ENCODE data around the gene ROCK1.

Gene ROCK1

DNA sequence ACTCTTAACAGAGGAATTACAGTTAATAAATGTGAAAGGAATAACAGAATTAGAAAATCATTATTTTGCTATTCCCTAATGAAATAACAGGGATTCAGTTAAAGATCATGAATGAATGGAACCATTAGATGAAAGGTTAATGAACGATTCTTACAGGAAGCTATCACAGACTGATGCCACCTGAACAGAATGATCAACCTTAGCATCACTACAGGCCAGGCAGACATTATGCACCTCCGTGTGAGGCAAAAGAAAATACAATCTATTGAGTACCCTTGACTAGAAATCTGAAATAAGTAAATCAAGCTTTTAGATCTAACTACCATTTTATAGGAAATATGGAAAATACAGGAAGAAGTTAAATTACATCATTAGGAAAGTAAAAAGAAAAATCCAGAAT is 10.4 kb downstream of the ROCK1 start:
- no peak for DNase-seq

DNA sequence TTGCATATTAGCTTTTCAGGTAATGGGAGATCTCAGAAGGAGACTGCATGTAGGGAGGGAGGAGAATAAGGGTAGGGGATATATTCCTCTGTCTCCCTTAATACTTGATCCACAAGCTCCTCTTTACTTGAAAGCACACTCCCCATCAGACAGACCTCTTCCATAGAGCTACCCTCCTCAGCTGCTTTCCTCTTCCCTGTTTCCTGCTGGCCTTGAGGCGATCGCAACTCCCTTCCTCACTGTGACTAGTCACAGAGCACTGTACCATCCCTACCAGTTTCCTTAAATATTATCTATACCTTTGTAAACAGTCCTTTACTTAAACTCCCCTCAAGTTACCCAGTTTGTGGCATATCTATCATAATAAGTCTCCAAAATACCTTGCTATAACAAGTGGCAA is 10.9 kb downstream of the ROCK1 start:
- no peak for DNase-seq

DNA sequence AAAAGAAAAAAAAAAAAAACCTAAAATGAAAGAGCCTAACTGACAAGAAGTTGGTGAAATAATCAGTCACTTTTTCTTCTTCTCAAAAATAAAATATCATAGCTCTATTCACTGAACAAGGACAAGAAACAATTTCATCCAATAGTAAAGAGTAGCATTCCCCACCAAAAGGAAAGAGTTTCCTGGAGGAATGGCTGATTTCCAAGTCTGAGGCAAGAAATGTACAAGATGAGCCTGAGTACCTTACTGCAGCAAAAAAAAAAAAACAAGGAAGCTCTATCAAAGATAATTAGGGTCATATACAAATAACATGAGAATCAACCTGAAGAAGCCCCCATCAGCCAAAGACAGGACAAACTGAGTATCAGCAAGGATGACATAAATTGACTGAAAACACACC is 11.5 kb downstream of the ROCK1 start:
- DNase-seq: no peak

DNA sequence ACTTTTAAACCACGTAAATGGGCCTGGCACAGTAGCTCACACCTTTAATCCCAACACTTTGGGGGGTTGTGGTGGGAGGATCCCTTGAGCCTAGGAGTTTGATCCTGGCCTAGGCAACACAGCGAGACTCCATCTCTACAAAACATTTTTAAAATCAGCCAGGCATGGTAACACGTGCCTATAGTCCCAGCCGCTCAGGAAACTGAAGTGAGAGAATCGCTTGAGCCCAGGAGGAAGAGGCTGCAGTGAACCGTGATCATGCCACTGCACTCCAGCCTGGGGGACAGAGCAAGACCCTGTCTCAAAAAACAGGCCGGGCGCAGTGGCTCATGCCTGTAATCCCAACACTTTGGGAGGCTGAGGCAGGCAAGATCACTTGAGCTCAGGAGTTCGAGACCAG is 12.2 kb downstream of the ROCK1 start:
- DNase-seq: no peak

DNA sequence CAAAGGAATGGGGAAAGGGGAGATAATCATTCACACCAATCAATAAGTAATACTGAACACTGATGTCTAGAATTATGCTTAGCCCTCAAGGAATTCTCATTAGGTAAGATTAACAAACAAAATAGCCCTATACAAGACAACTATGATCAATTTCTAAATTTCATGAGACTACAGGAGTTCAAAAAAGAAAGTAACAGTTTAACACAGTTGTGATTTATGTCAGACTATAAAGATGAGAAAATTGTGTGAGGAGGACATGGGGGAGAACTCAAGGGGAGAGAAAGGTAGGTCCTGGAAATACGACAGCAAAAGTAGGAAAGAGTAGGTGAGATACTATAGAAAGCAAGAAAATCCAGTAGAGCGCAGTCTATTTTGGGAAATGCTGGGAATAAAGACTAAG is 14.9 kb downstream of the ROCK1 start:
- no peak for DNase-seq

DNA sequence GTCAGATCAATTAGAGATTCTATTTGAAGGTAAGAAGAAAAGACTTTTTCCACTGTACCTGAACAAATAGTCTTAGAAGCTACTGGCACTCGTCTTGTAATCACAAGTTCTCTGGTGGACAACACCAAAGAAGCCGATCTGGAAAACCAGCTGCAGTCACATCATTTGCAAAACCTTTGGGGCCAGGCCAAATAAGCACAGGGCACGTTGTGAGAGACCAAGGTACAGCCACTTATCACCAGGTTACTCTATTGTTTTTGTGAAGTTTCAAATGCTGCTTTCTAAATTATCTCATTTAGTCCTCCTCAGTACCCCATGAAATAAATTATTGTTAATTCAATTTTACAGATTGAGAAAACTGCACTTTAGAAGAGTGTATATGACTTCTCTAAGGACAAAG is 18.5 kb downstream of the ROCK1 start:
- DNase-seq: no peak

DNA sequence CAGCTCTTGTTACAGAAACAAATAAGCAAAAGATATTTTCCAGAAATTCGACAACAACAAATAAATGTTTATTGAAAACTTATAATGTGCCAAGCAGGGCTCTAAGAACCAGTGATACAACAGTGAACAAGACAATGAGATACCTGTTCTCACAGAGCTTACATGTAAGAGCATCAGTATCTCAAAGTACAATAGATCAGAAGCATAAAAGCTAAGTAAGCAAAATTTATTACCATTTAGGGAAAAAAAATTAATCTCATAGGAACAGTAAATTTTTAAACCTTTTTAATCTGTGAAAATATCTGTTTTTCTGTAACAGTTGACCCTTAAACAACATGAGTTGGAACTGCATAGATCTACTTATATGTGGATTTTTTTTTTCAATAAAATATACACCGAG is 20.9 kb downstream of the ROCK1 start:
- DNase-seq: no peak

DNA sequence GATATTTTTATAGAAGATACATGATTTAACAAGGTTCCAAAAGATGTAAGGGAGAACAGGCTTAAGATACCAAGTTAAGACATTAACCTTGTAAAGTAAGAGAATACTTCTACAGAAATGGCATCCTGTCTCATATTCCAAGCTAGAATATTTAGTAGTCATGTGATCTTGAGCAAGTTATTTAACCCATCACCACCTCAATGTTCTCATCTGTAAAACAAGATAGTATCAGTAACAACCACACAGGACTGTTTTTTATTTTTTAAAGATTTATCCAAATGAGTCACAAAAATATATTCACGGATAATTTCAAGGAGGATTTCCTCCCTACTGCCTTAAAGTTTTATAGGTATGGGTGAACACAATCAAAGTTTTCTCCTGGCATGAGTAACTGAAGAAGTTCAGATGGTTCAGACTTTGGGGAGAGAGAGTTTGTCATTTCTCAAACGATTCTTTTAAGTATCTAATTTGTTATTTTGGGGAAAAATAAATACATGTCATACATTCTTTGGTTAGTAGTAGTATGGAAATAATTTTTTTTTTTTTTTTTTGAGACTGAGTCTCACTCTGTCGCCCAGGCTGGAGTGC is 25.9 kb downstream of the ROCK1 start:
- no peak for DNase-seq

DNA sequence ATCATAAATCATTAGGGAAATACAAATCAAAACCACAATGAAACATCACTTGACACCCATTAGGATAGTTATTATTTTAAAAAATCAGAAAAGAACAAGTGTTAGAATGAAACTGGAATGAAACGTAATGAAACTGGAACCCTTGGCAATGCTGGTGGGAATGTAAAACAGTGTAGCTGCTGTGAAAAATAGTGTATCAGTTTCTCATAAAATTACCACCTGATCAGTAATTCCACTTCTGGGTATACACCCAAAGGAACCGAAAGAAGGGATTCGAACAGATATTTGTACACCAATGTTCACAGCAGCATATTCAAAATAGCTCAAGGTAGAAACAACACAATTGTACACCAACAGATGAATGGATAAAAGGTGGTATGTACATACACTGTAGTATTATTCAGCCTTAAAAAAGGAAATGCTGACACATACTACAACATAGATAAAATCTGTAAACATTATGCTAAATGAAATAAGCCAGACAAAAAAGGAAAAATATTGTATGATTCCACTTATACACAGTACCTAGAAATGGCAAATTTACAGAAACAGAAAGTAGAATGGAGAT is 27.0 kb downstream of the ROCK1 start:
- no peak for DNase-seq

DNA sequence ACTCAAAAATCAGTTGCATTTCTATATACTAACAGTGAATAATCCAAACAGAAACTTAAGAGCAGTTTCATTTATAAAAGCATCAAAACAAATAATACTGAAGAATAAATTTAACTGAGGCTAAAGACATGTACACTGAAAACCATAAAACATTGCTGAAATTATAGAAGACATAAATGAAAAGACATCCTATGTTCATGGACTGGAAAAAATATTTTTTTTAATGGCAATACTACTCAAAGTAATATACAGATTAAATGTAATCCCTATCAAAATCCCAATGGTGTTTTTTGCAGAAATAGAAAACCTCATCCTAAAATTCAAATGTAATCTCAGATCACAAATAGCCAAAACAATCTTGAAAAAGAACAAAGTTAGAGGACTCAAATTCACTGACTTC is 28.6 kb downstream of the ROCK1 start:
- no peak for DNase-seq

DNA sequence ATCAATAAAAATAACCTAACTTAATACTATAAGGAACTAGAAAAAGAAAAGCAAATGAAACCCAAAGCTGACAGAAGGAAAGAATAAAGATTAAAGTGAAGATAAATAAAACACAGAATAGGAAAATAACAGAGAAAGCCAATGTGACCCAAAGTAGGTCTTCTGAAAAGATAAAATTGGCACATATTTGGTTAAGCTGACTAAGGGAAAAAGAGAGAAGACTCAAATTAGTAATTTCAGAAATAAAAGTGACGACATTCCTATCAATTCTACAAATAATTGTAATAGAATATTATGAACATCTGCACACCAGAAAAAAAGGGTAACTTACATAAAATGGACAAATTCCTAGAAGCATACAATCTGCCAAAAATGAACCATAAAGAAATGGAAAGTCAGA is 30.2 kb downstream of the ROCK1 start:
- no peak for DNase-seq

DNA sequence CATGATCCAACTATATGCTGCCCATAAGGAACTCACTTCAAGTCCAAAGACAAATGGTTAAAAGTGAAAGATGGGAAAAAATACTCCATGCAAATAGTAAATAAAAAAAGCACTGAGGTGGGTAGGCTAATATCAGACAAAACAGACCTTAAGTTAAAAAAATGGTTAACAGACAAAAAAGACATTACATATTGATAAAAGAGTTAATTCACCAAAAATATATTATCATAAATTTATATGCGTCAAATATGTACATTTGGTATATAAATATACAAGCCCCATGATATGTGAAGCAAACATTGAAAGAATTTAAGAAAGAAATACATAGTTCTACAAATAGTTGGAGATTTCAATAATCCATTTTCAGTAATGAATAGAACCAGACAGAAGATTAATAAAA is 31.0 kb downstream of the ROCK1 start:
- no peak for DNase-seq

DNA sequence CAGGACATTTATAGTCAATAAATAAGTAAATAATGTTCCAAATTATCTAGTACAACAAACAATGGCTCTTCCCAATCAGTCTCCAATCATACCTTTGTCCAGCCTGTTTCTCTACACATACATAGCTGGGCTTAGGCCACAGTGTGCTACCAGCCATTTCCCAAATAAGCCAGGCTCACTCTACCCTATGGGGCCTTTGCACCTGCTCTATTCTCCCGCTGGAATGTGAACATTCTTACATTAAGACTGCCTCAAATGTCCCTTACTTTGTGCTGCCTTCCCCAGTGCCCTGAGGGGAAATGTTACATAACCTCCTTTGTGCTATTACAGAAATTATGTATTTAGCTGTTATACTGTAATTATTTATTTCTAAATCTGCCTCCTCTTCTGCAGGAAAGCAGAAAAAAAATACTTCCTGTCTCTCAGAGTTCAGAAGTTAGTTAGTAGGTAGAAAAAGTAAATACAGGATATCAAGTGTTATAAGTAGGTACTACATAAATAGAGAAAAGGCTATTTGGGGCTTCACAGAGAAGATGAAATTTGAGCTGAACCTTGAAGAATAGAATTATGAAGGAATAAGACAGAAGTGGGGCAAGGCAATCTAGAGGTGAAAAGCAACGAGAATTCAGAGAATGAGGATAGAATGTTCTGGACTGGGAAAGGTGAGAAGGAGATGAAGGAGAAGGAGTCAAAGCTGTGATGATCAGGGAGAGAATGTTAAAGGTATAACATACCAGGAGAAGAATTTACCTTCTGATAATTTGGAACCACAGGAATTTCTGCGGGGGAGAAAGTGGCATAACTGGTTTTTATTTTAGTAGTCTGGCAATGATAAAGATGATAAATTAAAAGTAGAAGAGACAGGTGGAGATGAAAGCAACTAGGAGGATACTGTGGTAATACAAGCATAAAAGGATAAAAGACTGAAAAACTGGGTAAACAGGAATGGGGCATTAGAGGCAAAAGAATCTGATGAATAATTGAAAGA is 37.0 kb downstream of the ROCK1 start:
- no peak for DNase-seq

DNA sequence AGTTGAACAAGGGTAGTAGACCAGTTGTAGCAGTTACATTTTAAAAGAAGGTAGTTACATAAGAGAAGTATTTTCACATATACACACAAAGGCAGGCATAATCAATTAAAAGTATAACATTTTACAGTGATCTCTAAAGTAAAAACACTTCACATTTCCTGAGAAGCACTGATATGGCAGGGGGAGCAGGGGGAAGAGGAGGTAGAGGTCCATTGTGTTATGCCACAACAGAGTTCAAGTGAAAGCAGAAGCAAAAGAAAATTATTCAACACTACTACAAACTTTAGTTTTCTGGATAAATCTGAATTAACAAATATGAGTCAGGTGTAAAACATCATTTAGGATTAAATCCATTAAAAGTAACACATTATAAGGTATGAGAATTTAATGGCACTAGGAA is 38.4 kb downstream of the ROCK1 start:
- DNase-seq: no peak

DNA sequence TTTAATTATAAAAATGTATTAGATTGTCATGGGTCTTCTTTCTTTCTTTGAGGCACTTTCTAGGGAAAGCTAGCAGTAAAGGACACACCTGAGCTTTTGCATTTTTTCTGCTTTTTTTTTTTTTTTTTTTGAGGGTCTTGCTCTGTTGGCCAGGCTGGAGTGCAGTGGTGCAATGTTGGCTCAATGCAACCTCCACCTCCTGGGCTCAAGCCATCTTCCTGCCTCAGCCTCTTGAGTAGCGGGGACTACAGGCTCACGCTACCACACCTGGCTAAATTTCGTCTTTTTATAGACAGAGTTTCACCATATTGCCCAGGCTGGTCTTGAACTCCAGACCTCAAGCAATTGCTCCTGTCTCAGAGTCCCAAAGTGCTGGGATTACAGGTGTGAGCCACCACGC is 40.5 kb downstream of the ROCK1 start:
- no peak for DNase-seq

DNA sequence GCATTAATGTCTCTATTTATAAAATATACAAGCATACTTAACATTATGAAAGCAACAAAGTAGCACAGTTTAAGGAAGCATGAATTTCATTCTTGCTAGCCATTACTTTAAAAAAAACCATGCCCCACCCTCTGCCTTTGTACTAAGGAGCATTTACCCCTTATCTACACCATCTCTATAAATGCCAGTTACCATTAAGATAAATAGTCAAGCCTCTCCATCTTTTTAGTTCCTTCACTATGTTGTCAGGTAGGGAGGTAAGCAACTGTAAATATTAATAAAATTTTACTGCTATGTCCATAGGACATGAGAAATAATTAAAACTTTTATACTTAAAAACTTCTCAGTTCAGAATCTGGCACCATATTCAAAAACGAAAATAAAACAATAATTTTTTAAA is 42.1 kb downstream of the ROCK1 start:
- DNase-seq: no peak

DNA sequence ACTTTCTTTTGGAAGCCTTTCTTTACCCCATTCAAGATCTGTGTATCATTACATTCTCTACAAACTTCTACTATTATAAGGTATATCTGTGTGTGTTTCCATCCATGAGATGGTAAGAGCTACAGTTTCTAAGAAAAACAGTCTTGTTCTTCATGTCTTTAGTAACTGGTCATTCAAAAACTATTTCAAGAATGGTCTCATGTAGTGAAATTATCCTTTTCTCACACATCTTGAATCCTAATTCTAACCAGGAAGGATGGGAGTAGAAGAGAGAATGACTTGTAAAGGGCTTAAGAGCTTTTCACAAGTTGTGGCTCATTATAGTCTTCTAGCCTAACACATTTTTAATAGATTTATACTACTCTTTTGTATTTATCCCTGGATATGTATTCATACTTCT is 47.3 kb downstream of the ROCK1 start:
- no peak for DNase-seq

DNA sequence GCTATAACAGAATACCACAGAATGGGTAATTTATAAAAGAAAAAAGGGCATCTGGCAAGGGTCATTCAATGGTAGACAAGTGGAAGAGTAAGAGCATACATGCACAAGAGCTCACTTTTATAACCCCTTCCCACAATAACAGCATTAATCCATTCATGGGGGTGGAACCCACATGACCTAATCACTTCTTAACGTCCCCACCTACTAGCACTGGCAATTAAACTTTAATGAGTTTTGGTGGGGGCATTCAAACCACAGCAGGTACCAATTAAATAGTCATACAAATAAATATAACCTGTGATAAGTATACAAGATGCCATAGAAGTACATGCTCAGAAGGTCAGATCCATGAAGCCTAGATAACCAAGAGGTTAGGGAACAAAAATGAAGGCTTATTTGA is 48.6 kb downstream of the ROCK1 start:
- DNase-seq: no peak

DNA sequence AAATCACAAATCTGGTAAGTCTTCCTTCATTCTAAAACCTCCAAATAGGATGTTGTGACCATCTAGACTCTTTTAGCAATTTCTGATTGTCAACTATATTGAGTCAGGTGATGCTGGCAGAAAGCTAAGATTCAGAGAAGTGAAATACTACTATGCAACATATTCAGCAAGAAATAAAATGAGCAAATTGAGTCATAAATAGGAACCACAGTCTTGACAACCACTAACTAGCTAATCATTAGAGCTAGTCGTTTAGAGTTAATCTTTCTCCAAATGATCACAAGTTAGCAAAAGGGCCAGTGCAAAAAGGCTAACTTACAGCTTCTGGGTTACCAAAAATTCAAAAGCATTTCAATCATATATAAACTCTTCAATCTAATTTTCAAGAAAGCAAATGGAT is 54.5 kb downstream of the ROCK1 start:
- no peak for DNase-seq

DNA sequence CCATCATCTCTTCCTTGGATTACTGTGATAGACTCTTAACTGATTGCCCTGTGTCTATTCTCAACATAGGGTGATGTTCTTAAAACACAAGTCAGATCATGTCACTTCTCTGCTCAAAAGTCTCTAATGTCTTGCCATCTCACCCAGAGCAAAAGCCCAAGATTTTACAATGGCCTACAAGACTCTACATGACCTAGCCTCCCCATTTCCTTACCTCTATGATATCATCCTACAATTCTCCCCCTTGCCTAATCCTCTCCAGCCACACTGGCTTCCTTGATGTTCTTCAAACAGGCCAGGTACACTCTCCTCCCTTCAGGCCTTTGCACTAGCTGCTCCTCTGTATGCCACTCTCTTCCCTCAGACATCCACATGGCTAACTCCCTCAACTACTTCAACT is 55.1 kb downstream of the ROCK1 start:
- no peak for DNase-seq

DNA sequence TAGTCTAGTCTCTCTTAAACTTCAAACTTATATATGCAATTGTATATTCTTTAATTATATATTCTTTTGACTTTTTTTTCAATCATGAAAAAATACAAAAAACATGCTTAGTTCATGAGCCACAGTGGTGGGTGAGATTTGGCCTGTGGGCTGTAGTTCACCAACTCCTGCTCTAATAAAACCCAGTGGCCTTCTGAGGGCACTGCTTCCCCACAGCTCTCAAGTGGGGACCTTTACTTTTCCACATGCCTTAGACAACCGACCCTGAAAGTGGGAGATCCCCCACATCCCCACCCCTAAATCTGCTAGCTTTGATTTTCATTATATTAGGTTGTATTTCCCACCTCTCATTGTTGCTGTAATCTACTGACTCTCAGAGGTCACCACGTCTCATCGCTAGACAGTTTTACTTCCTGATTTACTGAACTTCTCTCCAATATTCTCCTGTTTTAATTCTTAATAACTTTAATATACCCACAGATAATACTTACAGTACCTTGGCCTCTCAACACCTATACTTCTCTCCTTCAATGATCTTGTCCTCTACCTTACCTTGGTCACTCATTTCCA is 57.3 kb downstream of the ROCK1 start:
- DNase-seq: no peak

DNA sequence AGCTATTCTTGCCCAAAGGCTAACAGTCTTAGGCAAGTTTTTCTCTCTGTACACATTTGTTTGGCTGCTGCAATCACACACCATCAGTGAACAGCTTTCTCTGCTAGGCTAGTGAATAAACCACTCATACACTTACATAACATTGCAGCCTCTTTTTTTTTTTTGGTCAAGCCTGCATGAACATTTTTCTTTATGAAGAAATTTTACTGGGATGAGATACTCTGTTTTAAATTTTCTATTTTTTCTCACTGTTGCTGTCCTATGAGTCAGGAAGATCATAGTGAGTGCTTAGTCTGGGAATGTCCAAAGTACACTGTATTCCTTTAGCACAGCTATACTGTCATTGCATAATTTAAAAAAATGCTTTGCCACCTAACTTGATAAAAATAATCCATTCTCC is 58.5 kb downstream of the ROCK1 start:
- DNase-seq: no peak

DNA sequence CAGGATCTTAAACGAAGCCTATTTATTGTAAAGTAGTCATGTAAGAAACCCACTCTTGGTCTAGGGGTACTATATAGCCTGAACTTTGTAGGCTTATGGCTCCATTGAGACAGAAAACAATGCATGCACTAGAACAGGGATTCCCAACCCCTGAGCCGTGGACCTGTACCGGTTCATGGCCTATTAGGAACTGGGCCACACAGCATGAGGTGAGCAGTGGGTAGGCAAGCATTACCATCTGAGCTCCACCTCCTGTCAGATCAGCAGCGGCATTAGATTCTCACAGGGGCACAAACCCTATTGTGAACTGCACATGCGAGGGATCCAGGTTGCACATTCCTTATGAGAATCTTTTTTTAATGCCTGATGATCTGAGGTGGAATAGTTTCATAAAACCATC is 59.2 kb downstream of the ROCK1 start:
- DNase-seq: no peak

DNA sequence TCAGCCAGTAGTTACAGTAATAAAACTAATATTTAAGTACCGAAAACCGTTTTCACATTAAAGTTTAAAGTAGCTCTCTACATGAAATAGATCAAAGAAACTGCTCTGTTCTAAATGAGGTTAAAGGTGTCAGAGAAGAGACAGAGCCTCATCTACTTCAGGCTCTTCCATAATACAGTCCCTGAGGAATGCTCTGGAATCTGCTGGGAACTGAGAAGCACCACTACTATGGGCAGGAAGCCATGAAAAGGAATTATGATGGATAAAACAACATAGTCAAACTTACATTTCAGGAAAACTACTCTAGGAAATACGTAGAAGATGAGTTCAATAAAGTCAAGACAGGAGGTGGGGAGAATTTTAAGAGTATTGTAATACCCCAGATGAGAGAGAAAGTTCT is 60.0 kb downstream of the ROCK1 start:
- DNase-seq: no peak

Measured in cortex of kidney (tissue), 1 donor.